Neural crest cell (in vitro differentiated cells): ENCODE measurements around the gene ATRNL1. TPM values are rescaled to one million over a fixed set of nuclear protein-coding genes. Genes with fewer than 3 reads are reported as not detected.

Source experiments
- DNase-seq: peaks from one replicate; pipeline ENCODE4 v3.0.0; 2021; ENCODE audit warnings: low read depth, mixed read lengths, low spot score
- H3K27ac Mint-ChIP-seq: one replicate; pipeline ENCODE4 v1.8.0; 2021; ENCODE audit warnings: mild to moderate bottlenecking, mixed read lengths; ENCODE audit not compliant: unreplicated experiment
- H3K27me3 Mint-ChIP-seq: 2 replicates; pipeline ENCODE4 v1.8.0; 2021; ENCODE audit warnings: low read depth, mild to moderate bottlenecking, mixed read lengths
- H3K36me3 Mint-ChIP-seq: 2 replicates; pipeline ENCODE4 v1.8.0; 2021; ENCODE audit warnings: low read depth, mild to moderate bottlenecking, mixed read lengths
- H3K4me1 Mint-ChIP-seq: 2 replicates; pipeline ENCODE4 v1.8.0; 2021; ENCODE audit warnings: mixed read lengths
- H3K4me3 Mint-ChIP-seq: one replicate; pipeline ENCODE4 v1.8.0; 2021; ENCODE audit warnings: mild to moderate bottlenecking, mixed read lengths
- H3K9me3 Mint-ChIP-seq: 2 replicates; pipeline ENCODE4 v1.8.0; 2021; ENCODE audit warnings: mixed read lengths
- CTCF ChIP-seq: fragments of 200-600 bp; sonication (generic); conservative IDR thresholded peaks from 2 replicates; pipeline ENCODE4 v1.5.0; 2021; ENCODE audit warnings: antibody characterized with exemption, mild to moderate bottlenecking
- total RNA-seq: library from RNA; stranded (reverse); gene quantifications from 2 replicates; pipeline ENCODE4 v1.2.1, GENCODE V29; 2021

Gene ATRNL1
- total RNA-seq, 1 donor from 2014 or later: 46.9 TPM

- Mint-ChIP-seq H3K4me3 (no peak overlapping the region), H3K4me1 (peaks cover 10% of the 10 kb centered on the region), H3K27ac (no peak overlapping the region), H3K27me3 (no peaks in the 10 kb centered on the region), H3K9me3 (no peaks in the 10 kb centered on the region), H3K36me3 (no peaks in the 10 kb centered on the region)
- TF ChIP-seq CTCF: no peak
- no peak for DNase-seq
Measured at GRCh38 chr10:115833119-115833518, 740.0 kb downstream of the ATRNL1 start.

- DNase-seq: no peak
- Mint-ChIP-seq H3K36me3 (no peaks in the 10 kb centered on the region), H3K4me3 (no peak overlapping the region), H3K27me3 (no peaks in the 10 kb centered on the region), H3K9me3 (no peaks in the 10 kb centered on the region), H3K27ac (no peak overlapping the region), H3K4me1 (peaks cover 4% of the 10 kb centered on the region)
- no peak for TF ChIP-seq CTCF
Measured at GRCh38 chr10:115844591-115844990, 751.4 kb downstream of the ATRNL1 start.

- H3K27ac Mint-ChIP-seq: no peak overlapping the region
- no peaks in the 10 kb centered on the region for H3K27me3 Mint-ChIP-seq
- no peaks in the 10 kb centered on the region for H3K36me3 Mint-ChIP-seq
- no peak for DNase-seq
- no peaks in the 10 kb centered on the region for H3K9me3 Mint-ChIP-seq
- no peak overlapping the region for H3K4me3 Mint-ChIP-seq
- TF ChIP-seq CTCF: no peak
- H3K4me1 Mint-ChIP-seq: peaks cover 4% of the 10 kb centered on the region
Measured at GRCh38 chr10:115845921-115846320, 752.8 kb downstream of the ATRNL1 start.

- no peak for DNase-seq
- H3K36me3 Mint-ChIP-seq: no peaks in the 10 kb centered on the region
- no peak overlapping the region for H3K27ac Mint-ChIP-seq
- no peak overlapping the region for H3K4me3 Mint-ChIP-seq
- H3K27me3 Mint-ChIP-seq: no peaks in the 10 kb centered on the region
- TF ChIP-seq CTCF: no peak
- no peaks in the 10 kb centered on the region for H3K9me3 Mint-ChIP-seq
- peaks cover 4% of the 10 kb centered on the region for H3K4me1 Mint-ChIP-seq
Measured at GRCh38 chr10:115846528-115846927, 753.4 kb downstream of the ATRNL1 start.

- Mint-ChIP-seq H3K4me1 (peaks cover 4% of the 10 kb centered on the region), H3K9me3 (no peaks in the 10 kb centered on the region)
Measured at GRCh38 chr10:115849197-115849596, 756.0 kb downstream of the ATRNL1 start.

More at GRCh38 chr10:115849197-115849596, 756.0 kb downstream of the ATRNL1 start:
- Mint-ChIP-seq H3K4me3 (no peak overlapping the region), H3K36me3 (no peaks in the 10 kb centered on the region), H3K27ac (no peak overlapping the region), H3K27me3 (no peaks in the 10 kb centered on the region)
- no peak for TF ChIP-seq CTCF
- DNase-seq: no peak
